ENCODE data around the gene PRKCQ. TPM values are rescaled to one million over a fixed set of nuclear protein-coding genes. Genes with fewer than 3 reads are reported as not detected.
A peak's percentile ranks its signal among the peaks of the same experiment; 100 is the strongest.

The PRKCQ gene
- total RNA-seq: 0.43 and 0.76 TPM in 2 replicates
- 0.21 and 0.97 TPM in 2 replicates for polyA plus RNA-seq

- Histone ChIP-seq H3K27me3 (peaks cover 36% of the 10 kb centered on the region), H3K79me2 (no peaks in the 10 kb centered on the region), H4K20me1 (ENCODE audit: insufficient read depth, poor library complexity, severe bottlenecking) (no peaks in the 10 kb centered on the region), H3K36me3 (replicated peaks; ENCODE audit: insufficient read depth, low read depth) (no peaks in the 10 kb centered on the region), H3K4me3 (peak within 1 kb of the TSS; percentile 97), H3K4me2 (peak within 1 kb of the TSS; percentile 91), H3K9me3 (ENCODE audit: low read depth) (no peaks in the 10 kb centered on the region), H2AFZ (peak within 1 kb of the TSS; percentile 97), H3K4me1 (ENCODE audit: insufficient read depth) (peaks cover 3% of the 10 kb centered on the region), H3K27ac (peak within 1 kb of the TSS; percentile 67), H3K9me2 (replicated peaks; ENCODE audit: insufficient read depth) (no peaks in the 10 kb centered on the region)
- no peak for DNase-seq (ENCODE audit: low spot score)
- no peak for TF ChIP-seq EZH2 (IDR thresholded peaks at IDR 0.05; ENCODE audit: borderline replicate concordance)
- TF ChIP-seq EZH2phosphoT487 (IDR thresholded peaks at IDR 0.05; ENCODE audit: low read depth, severe bottlenecking, unreplicated experiment): no peak
- TF ChIP-seq, protein P1, sequence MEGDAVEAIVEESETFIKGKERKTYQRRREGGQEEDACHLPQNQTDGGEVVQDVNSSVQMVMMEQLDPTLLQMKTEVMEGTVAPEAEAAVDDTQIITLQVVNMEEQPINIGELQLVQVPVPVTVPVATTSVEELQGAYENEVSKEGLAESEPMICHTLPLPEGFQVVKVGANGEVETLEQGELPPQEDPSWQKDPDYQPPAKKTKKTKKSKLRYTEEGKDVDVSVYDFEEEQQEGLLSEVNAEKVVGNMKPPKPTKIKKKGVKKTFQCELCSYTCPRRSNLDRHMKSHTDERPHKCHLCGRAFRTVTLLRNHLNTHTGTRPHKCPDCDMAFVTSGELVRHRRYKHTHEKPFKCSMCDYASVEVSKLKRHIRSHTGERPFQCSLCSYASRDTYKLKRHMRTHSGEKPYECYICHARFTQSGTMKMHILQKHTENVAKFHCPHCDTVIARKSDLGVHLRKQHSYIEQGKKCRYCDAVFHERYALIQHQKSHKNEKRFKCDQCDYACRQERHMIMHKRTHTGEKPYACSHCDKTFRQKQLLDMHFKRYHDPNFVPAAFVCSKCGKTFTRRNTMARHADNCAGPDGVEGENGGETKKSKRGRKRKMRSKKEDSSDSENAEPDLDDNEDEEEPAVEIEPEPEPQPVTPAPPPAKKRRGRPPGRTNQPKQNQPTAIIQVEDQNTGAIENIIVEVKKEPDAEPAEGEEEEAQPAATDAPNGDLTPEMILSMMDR (IDR thresholded peaks at IDR 0.05; ENCODE audit: poor library complexity): no peak
- WGBS (ENCODE audit: low lambda C conversion rate, missing lambda C conversion rate): under 1% methylated on average over 28 of the region's 41 CpGs
These were observed at the start of gene PRKCQ for GRCh38 chr10:6579904-6580278. PRKCQ (minus strand) TSS chr10:6580276; CDS start chr10:6515135, 65,141 bp downstream.

GRCh38 chr10:6625428-6625827 lies 45.4 kb upstream of the PRKCQ start:
- Histone ChIP-seq H3K27ac (no peak overlapping the region), H3K27me3 (no peaks in the 10 kb centered on the region), H3K79me2 (no peaks in the 10 kb centered on the region), H3K9me2 (replicated peaks; ENCODE audit: insufficient read depth) (no peaks in the 10 kb centered on the region), H2AFZ (no peak overlapping the region), H3K36me3 (replicated peaks; ENCODE audit: insufficient read depth, low read depth) (no peaks in the 10 kb centered on the region), H3K4me2 (no peak overlapping the region), H4K20me1 (ENCODE audit: insufficient read depth, poor library complexity, severe bottlenecking) (no peaks in the 10 kb centered on the region), H3K4me1 (ENCODE audit: insufficient read depth) (no peaks in the 10 kb centered on the region), H3K9me3 (ENCODE audit: low read depth) (no peaks in the 10 kb centered on the region), H3K4me3 (no peak overlapping the region)
- DNase-seq (ENCODE audit: low spot score): no peak
- WGBS (ENCODE audit: low lambda C conversion rate, missing lambda C conversion rate): 66% methylated on average over 4 of the region's 4 CpGs
- TF ChIP-seq, protein P1 (IDR thresholded peaks at IDR 0.05; ENCODE audit: poor library complexity): no peak
- TF ChIP-seq EZH2 (IDR thresholded peaks at IDR 0.05; ENCODE audit: borderline replicate concordance): no peak
- TF ChIP-seq EZH2phosphoT487 (IDR thresholded peaks at IDR 0.05; ENCODE audit: low read depth, severe bottlenecking, unreplicated experiment): no peak

DNA sequence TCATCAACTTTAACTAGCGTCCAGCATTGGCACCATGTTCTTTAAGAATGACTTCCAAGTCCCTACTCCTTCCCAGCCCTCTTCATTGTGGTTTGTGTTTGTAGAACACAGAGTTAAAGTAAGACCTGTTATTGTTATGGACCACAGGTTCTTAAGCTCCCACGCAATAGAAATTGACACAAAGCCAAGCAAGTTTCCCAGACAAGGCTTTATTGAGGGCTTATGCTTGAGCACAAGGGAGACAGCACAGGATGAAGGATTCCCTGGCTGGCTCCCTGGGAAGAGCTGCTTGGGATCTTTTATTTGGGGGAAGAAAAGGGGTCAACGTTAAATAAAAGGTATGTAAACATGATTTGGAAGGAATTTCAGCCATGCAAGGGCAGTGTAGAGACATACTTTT lies 44.3 kb upstream of the PRKCQ start:
- Histone ChIP-seq H3K27ac (no peak overlapping the region), H3K79me2 (no peaks in the 10 kb centered on the region), H3K27me3 (no peaks in the 10 kb centered on the region), H3K36me3 (replicated peaks; ENCODE audit: insufficient read depth, low read depth) (no peaks in the 10 kb centered on the region), H3K4me1 (ENCODE audit: insufficient read depth) (no peaks in the 10 kb centered on the region), H3K4me3 (no peak overlapping the region), H3K9me3 (ENCODE audit: low read depth) (no peaks in the 10 kb centered on the region), H4K20me1 (ENCODE audit: insufficient read depth, poor library complexity, severe bottlenecking) (no peaks in the 10 kb centered on the region), H2AFZ (no peak overlapping the region), H3K9me2 (replicated peaks; ENCODE audit: insufficient read depth) (no peaks in the 10 kb centered on the region), H3K4me2 (no peak overlapping the region)
- 56% methylated on average over 3 of the region's 3 CpGs for WGBS (ENCODE audit: low lambda C conversion rate, missing lambda C conversion rate)
- DNase-seq (ENCODE audit: low spot score): no peak
- TF ChIP-seq EZH2 (IDR thresholded peaks at IDR 0.05; ENCODE audit: borderline replicate concordance) (no peak), EZH2phosphoT487 (IDR thresholded peaks at IDR 0.05; ENCODE audit: low read depth, severe bottlenecking, unreplicated experiment) (no peak)
- TF ChIP-seq, protein P1 (IDR thresholded peaks at IDR 0.05; ENCODE audit: poor library complexity): no peak

DNA sequence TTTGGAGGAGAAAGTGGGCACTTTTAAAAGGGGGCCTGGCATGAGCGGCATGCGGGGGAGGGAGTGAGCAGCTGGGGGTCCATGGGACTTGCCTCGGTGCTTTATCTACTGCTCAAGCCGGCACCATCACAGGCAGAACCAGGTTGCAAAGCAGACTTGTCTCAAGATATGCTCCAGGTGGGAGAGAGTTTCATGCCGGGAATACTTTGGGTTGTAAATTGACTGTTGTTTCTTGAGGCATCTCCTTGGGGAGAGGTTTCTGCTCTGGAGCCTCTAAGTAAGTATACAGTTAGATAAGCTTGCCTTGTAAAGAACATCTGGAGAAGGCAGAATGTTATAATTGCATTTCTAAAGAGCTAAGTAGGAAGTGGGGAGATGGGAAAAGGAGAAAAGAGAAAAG lies 42.8 kb upstream of the PRKCQ start:
- no peak for DNase-seq (ENCODE audit: low spot score)
- Histone ChIP-seq H3K9me2 (replicated peaks; ENCODE audit: insufficient read depth) (no peaks in the 10 kb centered on the region), H4K20me1 (ENCODE audit: insufficient read depth, poor library complexity, severe bottlenecking) (no peaks in the 10 kb centered on the region), H3K4me1 (ENCODE audit: insufficient read depth) (no peaks in the 10 kb centered on the region), H3K4me3 (no peak overlapping the region), H3K27me3 (no peaks in the 10 kb centered on the region), H3K9me3 (ENCODE audit: low read depth) (no peaks in the 10 kb centered on the region), H3K27ac (no peak overlapping the region), H3K4me2 (no peak overlapping the region), H3K79me2 (no peaks in the 10 kb centered on the region), H2AFZ (no peak overlapping the region), H3K36me3 (replicated peaks; ENCODE audit: insufficient read depth, low read depth) (no peaks in the 10 kb centered on the region)
- 52% methylated on average over 5 of the region's 5 CpGs for WGBS (ENCODE audit: low lambda C conversion rate, missing lambda C conversion rate)
- TF ChIP-seq EZH2phosphoT487 (IDR thresholded peaks at IDR 0.05; ENCODE audit: low read depth, severe bottlenecking, unreplicated experiment) (no peak), EZH2 (IDR thresholded peaks at IDR 0.05; ENCODE audit: borderline replicate concordance) (no peak)
- TF ChIP-seq, protein P1 (IDR thresholded peaks at IDR 0.05; ENCODE audit: poor library complexity): no peak

Data from hepatocyte (in vitro differentiated cells).